Hepatocyte (in vitro differentiated cells): ENCODE results near the gene RAPGEF5. TPM values are rescaled to one million over a fixed set of nuclear protein-coding genes. Genes with fewer than 3 reads are reported as not detected.

Experiments used
- DNase-seq: peaks from one replicate; pipeline ENCODE4 v3.0.0-alpha.2; 2016; ENCODE audit warnings: low spot score
- H2AFZ ChIP-seq: fragments of 200-600 bp; sonication (generic); 2 replicates; pipeline ENCODE4 v1.6.0; 2016; ENCODE audit warnings: antibody characterized with exemption, mild to moderate bottlenecking
- H3K27ac ChIP-seq: fragments of 200-600 bp; sonication (generic); 2 replicates; pipeline ENCODE4 v1.5.1; 2016; ENCODE audit warnings: mild to moderate bottlenecking
- H3K27me3 ChIP-seq: fragments of 200-600 bp; sonication (generic); 2 replicates; pipeline ENCODE4 v1.6.1; 2016
- H3K36me3 ChIP-seq: fragments of 200-600 bp; sonication (generic); replicated peaks from 2 replicates; pipeline ENCODE4 v1.5.1; 2016; ENCODE audit warnings: low read depth; ENCODE audit not compliant: insufficient read depth
- H3K4me1 ChIP-seq: fragments of 200-600 bp; sonication (generic); 2 replicates; pipeline ENCODE4 v1.5.1; 2016; ENCODE audit warnings: mild to moderate bottlenecking, moderate library complexity; ENCODE audit not compliant: insufficient read depth
- H3K4me2 ChIP-seq: fragments of 200-600 bp; sonication (generic); 2 replicates; pipeline ENCODE4 v1.6.0; 2016
- H3K4me3 ChIP-seq: fragments of 200-600 bp; sonication (generic); 2 replicates; pipeline ENCODE4 v1.5.1; 2016; ENCODE audit warnings: mild to moderate bottlenecking
- H3K79me2 ChIP-seq: fragments of 200-600 bp; sonication (generic); 2 replicates; pipeline ENCODE4 v1.6.0; 2017; ENCODE audit warnings: mild to moderate bottlenecking
- H3K9me2 ChIP-seq: fragments of 200-600 bp; sonication (generic); replicated peaks from 2 replicates; pipeline ENCODE4 v1.6.0; 2017; ENCODE audit warnings: mild to moderate bottlenecking; ENCODE audit not compliant: insufficient read depth
- H3K9me3 ChIP-seq: fragments of 200-600 bp; sonication (generic); 2 replicates; pipeline ENCODE4 v1.5.1; 2016; ENCODE audit warnings: low read depth, mild to moderate bottlenecking
- H4K20me1 ChIP-seq: fragments of 200-600 bp; sonication (generic); 2 replicates; pipeline ENCODE4 v1.6.0; 2016; ENCODE audit warnings: mild to moderate bottlenecking; ENCODE audit not compliant: insufficient read depth, poor library complexity, severe bottlenecking
- EZH2 ChIP-seq: fragments of 200-600 bp; sonication (generic); IDR thresholded peaks from 2 replicates; pipeline ENCODE4 v1.6.1; 2016; ENCODE audit warnings: antibody characterized with exemption, mild to moderate bottlenecking, borderline replicate concordance
- EZH2phosphoT487 ChIP-seq: fragments of 200-600 bp; sonication (generic); IDR thresholded peaks from one replicate; pipeline ENCODE4 v1.6.1; 2018; ENCODE audit warnings: antibody characterized with exemption, mild to moderate bottlenecking, low read depth, moderate library complexity; ENCODE audit not compliant: unreplicated experiment, severe bottlenecking
- WGBS: methylation state at CpG from one replicate; pipeline ENCODE4 v1.1.6; 2016; ENCODE audit warnings: low lambda C conversion rate; ENCODE audit errors: missing lambda C conversion rate; 5-methylcytosine and 5-hydroxymethylcytosine counted together
- polyA plus RNA-seq: library from polyadenylated mRNA; unstranded; fragments of >200 nt; fragmentation: Nextera tagmentation; extraction: Ambion mirVana; gene quantifications from 2 replicates; pipeline ENCODE4 v1.2.1, GENCODE V29; 2016
- total RNA-seq: library from RNA; depleted of rRNA; stranded (reverse); fragments of >200 nt; gene quantifications from 2 replicates; pipeline ENCODE4 v1.2.3, GENCODE V29; 2014
- TF ChIP-seq, protein P1 (sequence below): fragments of 200-600 bp; sonication (generic); IDR thresholded peaks from 2 replicates; pipeline ENCODE4 v1.5.1; 2016; ENCODE audit warnings: antibody characterized with exemption, mild to moderate bottlenecking; ENCODE audit not compliant: poor library complexity

Gene RAPGEF5
- total and polyA plus RNA-seq, 2 experiments from 2014 or later, result 5.2 to 14.5 TPM

DNA sequence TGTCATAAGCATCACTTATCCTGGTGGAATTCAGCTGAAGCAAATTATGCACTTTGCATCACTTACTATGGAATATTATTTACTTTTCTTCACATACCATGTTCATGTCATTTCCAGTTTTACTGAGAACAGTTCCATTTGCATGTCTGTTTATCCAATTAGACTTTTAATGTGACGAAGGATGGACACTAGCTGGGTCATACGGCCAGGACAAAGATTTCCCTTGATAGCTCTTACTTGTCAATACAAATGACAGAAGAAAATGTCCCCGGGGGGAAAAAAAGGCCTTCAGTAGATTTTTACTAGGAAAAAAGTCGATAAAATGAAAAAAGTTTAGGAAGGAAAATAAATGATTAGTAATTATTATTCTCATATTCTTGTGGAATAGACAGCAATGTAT is 106.6 kb downstream of the RAPGEF5 start:
- Histone ChIP-seq H3K4me3 (no peak overlapping the region), H3K9me2 (no peaks in the 10 kb centered on the region), H3K4me2 (no peak overlapping the region), H2AFZ (no peak overlapping the region), H3K79me2 (no peaks in the 10 kb centered on the region), H3K27me3 (no peaks in the 10 kb centered on the region), H4K20me1 (no peaks in the 10 kb centered on the region), H3K9me3 (peaks cover 9% of the 10 kb centered on the region), H3K27ac (no peak overlapping the region), H3K36me3 (no peaks in the 10 kb centered on the region), H3K4me1 (no peaks in the 10 kb centered on the region)
- 89% methylated on average over 4 of the region's 4 CpGs for WGBS
- TF ChIP-seq EZH2phosphoT487 (no peak), EZH2 (no peak)
- TF ChIP-seq, protein P1, sequence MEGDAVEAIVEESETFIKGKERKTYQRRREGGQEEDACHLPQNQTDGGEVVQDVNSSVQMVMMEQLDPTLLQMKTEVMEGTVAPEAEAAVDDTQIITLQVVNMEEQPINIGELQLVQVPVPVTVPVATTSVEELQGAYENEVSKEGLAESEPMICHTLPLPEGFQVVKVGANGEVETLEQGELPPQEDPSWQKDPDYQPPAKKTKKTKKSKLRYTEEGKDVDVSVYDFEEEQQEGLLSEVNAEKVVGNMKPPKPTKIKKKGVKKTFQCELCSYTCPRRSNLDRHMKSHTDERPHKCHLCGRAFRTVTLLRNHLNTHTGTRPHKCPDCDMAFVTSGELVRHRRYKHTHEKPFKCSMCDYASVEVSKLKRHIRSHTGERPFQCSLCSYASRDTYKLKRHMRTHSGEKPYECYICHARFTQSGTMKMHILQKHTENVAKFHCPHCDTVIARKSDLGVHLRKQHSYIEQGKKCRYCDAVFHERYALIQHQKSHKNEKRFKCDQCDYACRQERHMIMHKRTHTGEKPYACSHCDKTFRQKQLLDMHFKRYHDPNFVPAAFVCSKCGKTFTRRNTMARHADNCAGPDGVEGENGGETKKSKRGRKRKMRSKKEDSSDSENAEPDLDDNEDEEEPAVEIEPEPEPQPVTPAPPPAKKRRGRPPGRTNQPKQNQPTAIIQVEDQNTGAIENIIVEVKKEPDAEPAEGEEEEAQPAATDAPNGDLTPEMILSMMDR, result no peak
- DNase-seq, result no peak

DNA sequence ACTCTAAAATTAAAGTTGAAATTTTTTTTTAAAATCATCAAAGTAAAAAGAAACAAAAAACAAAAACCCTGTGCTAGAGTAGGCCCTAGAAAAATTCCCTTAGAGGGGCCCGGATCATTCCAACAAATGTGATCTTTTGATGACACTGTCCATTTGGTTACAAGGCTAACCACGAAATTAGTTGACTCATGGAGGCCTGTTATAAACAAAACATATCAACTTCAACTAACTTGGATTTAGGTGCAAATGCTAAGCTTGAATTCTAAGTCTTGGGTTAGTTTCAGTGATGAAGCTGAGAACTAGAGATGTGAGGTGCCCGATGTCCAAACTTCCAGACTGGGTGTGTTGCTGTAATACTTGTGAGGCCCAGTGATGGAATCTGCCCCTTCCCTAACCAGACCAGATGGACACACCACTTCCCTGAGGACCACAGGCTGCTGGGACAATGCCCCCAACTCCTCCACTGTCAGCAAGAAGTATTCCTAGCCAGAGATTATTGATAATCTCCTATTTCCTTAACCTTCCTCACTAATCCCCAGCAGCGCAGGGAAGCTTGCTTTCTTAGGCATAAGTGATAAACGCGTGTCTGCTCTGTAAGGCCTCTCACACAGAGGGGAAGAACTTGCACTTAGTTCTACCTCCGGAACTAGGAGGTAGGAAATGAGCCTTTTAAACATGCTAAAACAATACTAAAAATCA is 108.7 kb downstream of the RAPGEF5 start:
- H3K36me3 ChIP-seq, result no peaks in the 10 kb centered on the region
- H3K9me2 ChIP-seq, result no peaks in the 10 kb centered on the region
- H3K79me2 ChIP-seq, result no peaks in the 10 kb centered on the region
- H3K4me3 ChIP-seq, result no peak overlapping the region
- peaks cover 9% of the 10 kb centered on the region for H3K9me3 ChIP-seq
- no peaks in the 10 kb centered on the region for H4K20me1 ChIP-seq
- H3K27me3 ChIP-seq, result no peaks in the 10 kb centered on the region
- no peak overlapping the region for H2AFZ ChIP-seq
- H3K4me2 ChIP-seq, result no peak overlapping the region
- no peak for DNase-seq
- no peaks in the 10 kb centered on the region for H3K4me1 ChIP-seq
- 77% methylated on average over 7 of the region's 7 CpGs for WGBS
- H3K27ac ChIP-seq, result no peak overlapping the region
- no peak for TF ChIP-seq EZH2phosphoT487
- TF ChIP-seq EZH2, result no peak
- TF ChIP-seq, protein P1, result no peak

DNA sequence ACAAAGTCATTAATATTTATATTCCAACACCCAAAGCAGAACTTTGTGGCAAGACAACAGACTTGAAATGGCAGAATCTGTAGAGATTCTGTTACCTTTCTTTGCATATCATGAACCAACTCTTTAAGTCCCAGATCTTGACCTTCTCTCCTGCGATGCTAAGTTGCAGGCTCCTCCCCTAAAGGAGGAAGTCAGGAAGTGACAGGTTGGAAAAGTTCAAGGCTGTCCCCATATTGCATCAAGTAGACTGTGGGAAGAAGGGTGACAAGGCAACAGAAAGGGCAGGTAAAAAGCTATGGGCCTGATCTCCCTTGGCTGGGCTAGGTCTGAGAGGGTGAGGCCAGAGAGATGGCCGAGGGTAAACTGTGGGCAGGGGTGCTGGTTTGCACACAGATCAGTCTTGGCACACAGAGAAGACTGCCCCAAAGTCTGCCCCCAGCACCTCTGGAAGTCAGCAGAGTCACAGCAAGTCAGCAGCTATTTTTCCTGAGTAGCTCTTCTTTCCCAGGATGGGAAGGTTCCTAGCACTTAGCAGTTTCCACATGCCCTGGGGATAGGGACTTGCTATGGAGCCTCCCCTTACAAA is 115.1 kb downstream of the RAPGEF5 start:
- H2AFZ ChIP-seq, result no peak overlapping the region
- no peaks in the 10 kb centered on the region for H3K4me1 ChIP-seq
- H3K27ac ChIP-seq, result no peak overlapping the region
- H3K9me3 ChIP-seq, result peaks cover 9% of the 10 kb centered on the region
- WGBS, result 92% methylated on average over 2 of the region's 2 CpGs
- no peak for DNase-seq
- TF ChIP-seq, protein P1, result no peak
- TF ChIP-seq EZH2 (no peak), EZH2phosphoT487 (no peak)
- H3K9me2 ChIP-seq, result no peaks in the 10 kb centered on the region
- no peak overlapping the region for H3K4me2 ChIP-seq
- no peaks in the 10 kb centered on the region for H3K27me3 ChIP-seq
- no peaks in the 10 kb centered on the region for H3K36me3 ChIP-seq
- no peak overlapping the region for H3K4me3 ChIP-seq
- H4K20me1 ChIP-seq, result no peaks in the 10 kb centered on the region
- no peaks in the 10 kb centered on the region for H3K79me2 ChIP-seq
